Activated T-cell treated with anti-CD3 and anti-CD28 coated beads, Interleukin-2, amount 50 U/mL, for 4 hours (primary cell): ENCODE results near the gene WDR45B. TPM values are rescaled to one million over a fixed set of nuclear protein-coding genes. Genes with fewer than 3 reads are reported as not detected.

Experiments used
- ATAC-seq, 2 donors: fragments of 200-7000 bp; cut with Tn5 transposase; one replicate each; pipeline ENCODE4 v1.10.0; 2021
- DNase-seq: peaks from one replicate; pipeline ENCODE4 v3.0.0-alpha.2; 2020
- H3K27me3 Mint-ChIP-seq: one replicate; pipeline ENCODE4 v1.8.0; 2021; ENCODE audit warnings: low read depth, mixed read lengths
- H3K36me3 Mint-ChIP-seq: one replicate; pipeline ENCODE4 v1.8.0; 2022; ENCODE audit warnings: mixed read lengths; ENCODE audit not compliant: insufficient read depth
- H3K4me1 Mint-ChIP-seq: one replicate; pipeline ENCODE4 v1.8.0; 2021; ENCODE audit warnings: low read depth, mixed read lengths
- H3K4me3 Mint-ChIP-seq: one replicate; pipeline ENCODE4 v1.8.0; 2021; ENCODE audit warnings: mild to moderate bottlenecking, moderate library complexity, mixed read lengths
- H3K9me3 Mint-ChIP-seq: one replicate; pipeline ENCODE4 v1.8.0; 2021; ENCODE audit warnings: mixed read lengths
- total RNA-seq, 3 donors: library from RNA; stranded (reverse); gene quantifications; one replicate each; pipeline ENCODE4 v1.2.1, GENCODE V29; 2021

WDR45B gene
- total RNA-seq, 3 donors from 2014 or later = 47.1 to 52.5 (median 47.4) TPM

GRCh38 chr17:82567286-82567685 lies 81.0 kb downstream of the WDR45B start:
- H3K9me3 Mint-ChIP-seq = no peaks in the 10 kb centered on the region
- H3K4me3 Mint-ChIP-seq = no peak overlapping the region
- DNase-seq = no peak
- H3K36me3 Mint-ChIP-seq = peaks cover 22% of the 10 kb centered on the region
- H3K4me1 Mint-ChIP-seq = peaks cover 7% of the 10 kb centered on the region
- no peak for ATAC-seq
- no peaks in the 10 kb centered on the region for H3K27me3 Mint-ChIP-seq

DNA sequence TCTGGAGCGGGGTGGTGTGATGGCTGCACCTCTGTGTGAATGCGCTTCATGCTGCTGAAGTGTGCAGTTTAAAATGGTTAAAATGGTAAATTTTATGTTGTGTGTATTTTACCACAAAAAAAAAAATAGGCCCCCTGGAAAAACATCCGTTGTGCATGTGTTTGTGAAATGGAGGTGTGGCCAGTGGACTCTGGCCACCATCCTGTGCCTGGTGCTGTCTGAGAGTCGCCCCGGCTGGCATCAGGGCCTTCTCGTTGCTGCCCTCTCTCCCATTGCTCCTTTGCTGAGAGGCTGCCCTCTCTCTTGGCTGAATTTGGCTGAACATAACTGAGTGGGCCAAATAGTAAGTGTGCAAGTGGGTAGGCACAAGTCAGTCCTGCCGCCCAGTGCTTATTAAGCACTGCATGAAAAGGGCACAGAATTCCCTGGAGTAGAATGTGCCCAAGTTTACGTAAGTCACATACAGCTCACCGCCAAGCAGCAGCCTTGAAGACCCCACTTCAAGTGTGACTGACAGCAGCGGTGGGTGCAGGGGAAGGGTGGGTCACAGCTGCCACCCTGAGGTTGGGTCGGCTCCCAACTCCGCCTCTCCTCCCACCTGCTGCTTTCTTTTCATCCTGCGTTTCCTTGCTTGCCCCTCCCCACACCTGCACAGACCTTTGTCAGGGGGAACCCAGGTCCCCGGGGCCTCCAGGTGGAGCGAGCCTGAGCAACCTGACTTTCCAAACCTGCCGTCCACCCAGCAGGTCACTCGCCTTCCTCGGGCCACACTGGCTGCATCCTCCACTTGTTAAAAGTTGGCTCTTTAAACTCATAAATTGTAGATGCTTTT lies 81.9 kb downstream of the WDR45B start:
- H3K36me3 Mint-ChIP-seq = peaks cover 14% of the 10 kb centered on the region
- no peak overlapping the region for H3K4me3 Mint-ChIP-seq
- H3K27me3 Mint-ChIP-seq = no peaks in the 10 kb centered on the region
- no peaks in the 10 kb centered on the region for H3K9me3 Mint-ChIP-seq
- H3K4me1 Mint-ChIP-seq = peaks cover 8% of the 10 kb centered on the region
- no peak for ATAC-seq
- no peak for DNase-seq

DNA sequence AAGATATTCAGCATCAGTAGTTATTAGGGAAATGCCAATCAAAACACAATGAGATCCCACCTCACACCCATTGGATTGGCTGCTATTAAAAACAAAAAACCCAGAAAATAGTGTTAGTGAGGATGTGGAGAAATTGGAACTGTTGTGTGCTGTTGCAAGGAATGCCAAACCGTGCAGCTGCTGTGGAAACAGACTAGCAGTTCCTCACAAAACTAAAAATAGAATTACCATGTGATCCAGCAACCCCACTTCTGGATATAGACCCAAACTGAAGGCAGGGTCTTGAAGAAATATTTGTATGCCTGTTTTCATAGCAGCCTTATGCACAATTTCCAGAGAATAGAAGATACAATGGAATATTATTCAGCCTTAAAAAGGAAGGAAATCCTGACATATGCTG lies 82.7 kb downstream of the WDR45B start:
- Mint-ChIP-seq H3K9me3 (no peaks in the 10 kb centered on the region), H3K4me1 (peaks cover 13% of the 10 kb centered on the region), H3K27me3 (no peaks in the 10 kb centered on the region), H3K4me3 (no peak overlapping the region), H3K36me3 (peaks cover 14% of the 10 kb centered on the region)
- ATAC-seq (no peak), DNase-seq (no peak)

Other genes starting within 250 kb of the WDR45B start
- gene HEXD, start 230.1 kb downstream of the WDR45B start, total RNA-seq = 10 to 100 TPM; 16.5 to 19.9 (median 19.0) TPM
- 10 to 100 TPM; 23.2 to 29.1 (median 24.0) TPM for gene OGFOD3, start 229.9 kb downstream of the WDR45B start, total RNA-seq
- 100 to 1,000 TPM; 151 to 165 (median 156) TPM for gene CYBC1, start 197.7 kb downstream of the WDR45B start, total RNA-seq
- 10 to 100 TPM; 40.9 to 55.9 (median 45.9) TPM for gene NARF, start 189.7 kb downstream of the WDR45B start, total RNA-seq
- 10 to 100 TPM; 73.6 to 78.5 (median 75.9) TPM for gene FOXK2, start 128.7 kb downstream of the WDR45B start, total RNA-seq
- 1 to 10 TPM; 3.8 to 4.8 (median 4.1) TPM for gene RAB40B, start 50.3 kb upstream of the WDR45B start, total RNA-seq
- 10 to 100 TPM; 34.9 to 43.8 (median 36.0) TPM for gene FN3KRP, start 68.3 kb upstream of the WDR45B start, total RNA-seq
- 1 to 10 TPM in 2 of 3 donors, under 1 TPM in 1; 0.79 to 1.3 (median 1.0) TPM for gene FN3K, start 87.2 kb upstream of the WDR45B start, total RNA-seq
- 10 to 100 TPM; 63.5 to 76.7 (median 66.1) TPM for gene TBCD, start 103.6 kb upstream of the WDR45B start, total RNA-seq
- gene ZNF750, start 191.6 kb upstream of the WDR45B start, total RNA-seq = not detected